ENCODE measurements around the gene ALDH1A1.

- TF ChIP-seq RAD51 (IDR thresholded peaks at IDR 0.05; ENCODE audit: borderline replicate concordance, low read depth), result no peak
- no peak for TF ChIP-seq RAD21 (CRISPR knock-in tag; conservative IDR thresholded peaks at IDR 0.05 in 1 of 2, IDR thresholded peaks at IDR 0.05 in 1 of 2)
- no peak for TF ChIP-seq NCOR1 (IDR thresholded peaks at IDR 0.05)
- no peak for TF ChIP-seq ZBTB7A (IDR thresholded peaks at IDR 0.05; ENCODE audit: borderline replicate concordance, control insufficient read depth, low read depth, low read length)
- TF ChIP-seq EHMT2 (IDR thresholded peaks at IDR 0.05), result no peak
- TF ChIP-seq ZFX (CRISPR knock-in tag; IDR thresholded peaks at IDR 0.05), result no peak
- no peak for TF ChIP-seq E2F5 (CRISPR knock-in tag; IDR thresholded peaks at IDR 0.05)
- TF ChIP-seq NR3C1 (CRISPR knock-in tag; IDR thresholded peaks at IDR 0.05), result no peak
- TF ChIP-seq EP300 (IDR thresholded peaks at IDR 0.05; ENCODE audit: low read length), result no peak
- TF ChIP-seq C11orf30 (IDR thresholded peaks at IDR 0.05; ENCODE audit: low read depth), result no peak
- TF ChIP-seq GABPA (tag; conservative IDR thresholded peaks at IDR 0.05; ENCODE audit: low read depth), result no peak
- TF ChIP-seq ELK1 (CRISPR knock-in tag; IDR thresholded peaks at IDR 0.05), result no peak
Measured at GRCh38 chr9:72902268-72902667, 50.6 kb downstream of the ALDH1A1 start.
